ENCODE data around the gene FCHSD2. TPM values are rescaled to one million over a fixed set of nuclear protein-coding genes. Genes with fewer than 3 reads are reported as not detected.
"Not testable (repeated sequence)": the region's sequence is repeated elsewhere in the genome, so short reads cannot be mapped to it uniquely, and the experiment has no call there.

Gene FCHSD2
- total RNA-seq, 4 donors from 2014 or later = 6.7 to 95.7 (median 10.2) TPM

- Histone ChIP-seq H3K36me3 (no peaks in the 10 kb centered on the region), H3K27me3 (no peaks in the 10 kb centered on the region), H3K4me3 (no peak overlapping the region), H3K27ac (no peak overlapping the region), H3K9me3 (no peaks in the 10 kb centered on the region), H3K4me1 (peaks cover 0 to 2% (median 0%) of the 10 kb centered on the region in 4 donors)
- no peak for DNase-seq
- TF ChIP-seq POLR2A (IDR thresholded peaks at IDR 0.05) = no peak
- TF ChIP-seq, protein P1, sequence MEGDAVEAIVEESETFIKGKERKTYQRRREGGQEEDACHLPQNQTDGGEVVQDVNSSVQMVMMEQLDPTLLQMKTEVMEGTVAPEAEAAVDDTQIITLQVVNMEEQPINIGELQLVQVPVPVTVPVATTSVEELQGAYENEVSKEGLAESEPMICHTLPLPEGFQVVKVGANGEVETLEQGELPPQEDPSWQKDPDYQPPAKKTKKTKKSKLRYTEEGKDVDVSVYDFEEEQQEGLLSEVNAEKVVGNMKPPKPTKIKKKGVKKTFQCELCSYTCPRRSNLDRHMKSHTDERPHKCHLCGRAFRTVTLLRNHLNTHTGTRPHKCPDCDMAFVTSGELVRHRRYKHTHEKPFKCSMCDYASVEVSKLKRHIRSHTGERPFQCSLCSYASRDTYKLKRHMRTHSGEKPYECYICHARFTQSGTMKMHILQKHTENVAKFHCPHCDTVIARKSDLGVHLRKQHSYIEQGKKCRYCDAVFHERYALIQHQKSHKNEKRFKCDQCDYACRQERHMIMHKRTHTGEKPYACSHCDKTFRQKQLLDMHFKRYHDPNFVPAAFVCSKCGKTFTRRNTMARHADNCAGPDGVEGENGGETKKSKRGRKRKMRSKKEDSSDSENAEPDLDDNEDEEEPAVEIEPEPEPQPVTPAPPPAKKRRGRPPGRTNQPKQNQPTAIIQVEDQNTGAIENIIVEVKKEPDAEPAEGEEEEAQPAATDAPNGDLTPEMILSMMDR (IDR thresholded peaks at IDR 0.05) = no peak
Measured at GRCh38 chr11:72799441-72799840, 342.7 kb downstream of the FCHSD2 start.

- TF ChIP-seq, protein P1 (IDR thresholded peaks at IDR 0.05) = no peak
- no peak for TF ChIP-seq POLR2A (IDR thresholded peaks at IDR 0.05)
- no peak for DNase-seq
Measured at GRCh38 chr11:72798361-72798760, 343.8 kb downstream of the FCHSD2 start.

DNA sequence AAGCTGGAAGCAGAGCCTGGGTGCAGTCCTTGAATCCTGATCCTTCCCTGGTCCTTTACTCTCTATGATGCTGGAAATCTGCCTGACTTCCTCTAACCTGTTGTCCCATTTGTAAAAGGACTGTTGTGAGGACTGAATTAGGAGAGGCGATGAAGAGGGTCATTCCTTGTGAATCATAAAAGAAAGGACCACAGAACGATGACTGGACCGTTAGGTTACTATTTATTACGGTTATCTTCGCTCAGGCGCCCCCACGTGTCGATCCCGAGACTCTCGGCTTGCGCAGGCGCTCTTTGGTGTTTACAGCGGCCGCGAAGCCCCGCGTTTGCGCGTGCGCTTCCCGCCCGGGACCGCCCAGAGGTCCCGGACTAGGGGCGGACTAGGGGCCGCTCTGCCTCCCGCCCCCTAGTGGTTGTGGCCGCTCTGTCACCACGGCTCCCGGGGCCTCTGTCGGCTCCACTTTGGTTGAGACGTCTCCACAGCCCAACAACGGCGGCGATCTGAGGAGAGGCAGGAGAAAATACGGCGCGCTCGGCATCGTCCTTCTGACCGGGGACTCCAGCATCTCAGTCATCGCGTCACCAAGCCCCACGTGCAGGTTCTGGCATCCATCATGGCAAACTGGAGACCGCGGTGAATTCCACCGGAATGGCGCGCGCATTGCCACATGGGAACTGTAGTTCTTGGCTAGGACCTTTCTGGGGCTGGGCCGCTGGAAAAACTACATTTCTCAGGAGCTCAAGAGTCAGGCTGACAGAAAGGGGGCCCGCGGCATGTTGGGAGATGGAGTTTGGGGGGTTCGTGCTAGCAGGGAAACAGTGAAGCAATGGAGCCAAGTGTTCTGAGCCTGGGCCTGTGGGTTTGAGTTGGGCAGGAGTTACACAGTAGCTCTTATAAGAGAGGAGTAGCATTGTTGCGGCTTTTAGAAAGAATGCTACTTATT is 348.4 kb downstream of the FCHSD2 start, which contains the start of gene STARD10:
Gene STARD10 (minus strand): TSS at position 623 of the 943 bp plus-strand sequence. CDS start 12,866 bp downstream, outside the sequence.
- H3K27ac ChIP-seq = peak within 1 kb of the TSS; percentile 77 to 96 (median 92)
- no peaks in the 10 kb centered on the region for H3K27me3 ChIP-seq
- H3K4me3 ChIP-seq = peak within 1 kb of the TSS; percentile 57 to 72 (median 66)
- H3K9me3 ChIP-seq = no peaks in the 10 kb centered on the region
- H3K4me1 ChIP-seq = peaks cover 0 to 16% (median 9%) of the 10 kb centered on the region in 4 donors
- DNase-seq = peak; percentile 94 to 98 (median 97)
- TF ChIP-seq, protein P1 (IDR thresholded peaks at IDR 0.05) = peak; percentile 98 to 100 (median 99)
- TF ChIP-seq POLR2A (IDR thresholded peaks at IDR 0.05) = no peak
- no peaks in the 10 kb centered on the region for H3K36me3 ChIP-seq

More at GRCh38 chr11:72798361-72798760, 343.8 kb downstream of the FCHSD2 start:
- Histone ChIP-seq H3K9me3 (no peaks in the 10 kb centered on the region), H3K36me3 (no peaks in the 10 kb centered on the region), H3K4me1 (peaks cover 0 to 7% (median under 1%) of the 10 kb centered on the region in 4 donors), H3K27ac (no peak overlapping the region), H3K4me3 (no peak overlapping the region), H3K27me3 (no peaks in the 10 kb centered on the region)

DNA sequence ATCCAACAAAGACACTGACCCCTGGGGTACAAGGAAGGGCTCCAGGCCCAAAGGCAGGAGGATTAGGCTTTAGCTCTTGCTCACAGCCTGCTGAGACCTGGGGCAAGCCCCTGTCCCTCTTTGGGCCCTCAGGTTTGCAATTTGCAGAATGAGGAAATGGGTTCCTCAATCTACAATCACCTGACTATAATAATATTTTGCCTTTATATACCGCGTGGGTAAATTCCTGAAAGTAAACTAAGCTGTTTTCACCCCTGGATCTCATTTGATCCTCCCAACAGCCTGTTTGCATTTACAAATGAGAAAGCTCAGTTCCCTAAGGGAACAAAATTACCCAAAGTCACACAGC is 349.1 kb downstream of the FCHSD2 start:
- Histone ChIP-seq H3K4me3 (peak overlapping the region in 2 of 4 donors; percentile 57 to 66), H3K4me1 (peaks cover 0 to 18% (median 10%) of the 10 kb centered on the region in 4 donors)
- no peak for DNase-seq

DNA sequence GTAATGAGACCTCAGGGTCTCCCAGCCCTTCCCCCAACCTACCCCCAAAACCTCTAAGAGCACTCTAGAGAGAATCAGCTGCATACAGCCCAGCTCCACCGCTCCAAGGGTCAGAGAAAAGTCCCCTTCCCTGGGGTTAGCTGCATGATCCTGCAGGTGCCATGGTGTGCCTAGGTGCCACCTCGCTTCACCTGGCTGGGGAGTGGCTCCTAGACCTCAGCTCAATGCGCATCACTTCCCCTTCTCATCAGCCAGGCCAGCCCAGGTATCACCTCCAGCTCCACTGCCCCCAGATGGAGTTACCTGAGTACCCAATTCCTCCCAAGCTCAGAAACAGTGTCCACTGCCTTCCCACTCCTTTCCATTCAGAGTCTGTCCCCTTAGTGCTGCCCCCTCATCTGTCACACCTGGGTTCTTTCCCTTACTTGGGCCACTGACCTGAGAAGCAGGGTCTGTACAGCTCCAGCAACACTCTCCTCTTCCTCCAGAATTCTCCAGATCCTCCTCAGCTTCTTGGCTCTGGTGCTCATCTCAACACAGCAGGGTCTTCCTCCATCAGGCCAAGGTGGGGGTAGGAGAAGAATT is 349.6 kb downstream of the FCHSD2 start:
- Histone ChIP-seq H3K4me1 (peaks cover 0 to 23% (median 15%) of the 10 kb centered on the region in 4 donors), H3K27ac (peak overlapping the region in 2 of 4 donors; percentile 91 to 96), H3K36me3 (no peaks in the 10 kb centered on the region), H3K4me3 (no peak overlapping the region), H3K9me3 (no peaks in the 10 kb centered on the region), H3K27me3 (no peaks in the 10 kb centered on the region)
- peak in 1 of 3 donors; percentile 39 for DNase-seq
- TF ChIP-seq POLR2A (IDR thresholded peaks at IDR 0.05) = no peak

More for the DNA sequence above, 349.1 kb downstream of the FCHSD2 start:
- H3K36me3 ChIP-seq = no peaks in the 10 kb centered on the region
- peak overlapping the region; percentile 77 to 96 (median 92) for H3K27ac ChIP-seq
- TF ChIP-seq, protein P1 (IDR thresholded peaks at IDR 0.05) = no peak
- TF ChIP-seq POLR2A (IDR thresholded peaks at IDR 0.05) = no peak
- no peaks in the 10 kb centered on the region for H3K9me3 ChIP-seq
- no peaks in the 10 kb centered on the region for H3K27me3 ChIP-seq

DNA sequence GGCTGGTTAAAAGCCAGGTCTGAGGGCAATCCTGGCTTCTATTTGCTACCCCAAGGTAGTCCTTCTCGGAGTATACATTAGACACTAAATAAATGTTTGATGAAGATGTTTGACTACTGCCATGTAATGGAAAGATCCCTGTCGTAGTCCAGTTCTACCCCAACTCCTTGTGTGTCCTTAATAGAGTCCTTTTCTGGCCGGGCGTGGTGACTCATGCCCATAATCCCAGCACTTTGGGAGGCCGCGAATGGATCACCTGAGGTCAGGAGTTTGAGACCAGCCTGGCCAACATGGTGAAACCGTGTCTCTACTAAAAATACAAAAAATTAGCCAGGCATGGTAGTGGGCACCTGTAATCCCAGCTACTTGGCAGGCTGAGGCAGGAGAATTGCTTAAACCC is 350.9 kb downstream of the FCHSD2 start:
- not testable (repeated sequence) for H3K4me3 ChIP-seq, H3K9me3 ChIP-seq, H3K27me3 ChIP-seq, H3K36me3 ChIP-seq, H3K27ac ChIP-seq, DNase-seq
- peaks cover 5 to 33% (median 22%) of the 10 kb centered on the region in 4 donors for H3K4me1 ChIP-seq
